DND-41 (cell line): ENCODE data around the gene FBXL14.

Source experiments
- ATAC-seq: fragments of 200-7000 bp; cut with Tn5 transposase; 3 replicates; pipeline ENCODE4 v1.9.1; 2021; ENCODE audit warnings: low read depth; ENCODE audit not compliant: insufficient read depth
- DNase-seq: peaks from one replicate; pipeline ENCODE4 v3.0.0-alpha.2; 2020
- H2AFZ ChIP-seq: 2 replicates; pipeline ENCODE4 v1.6.0; 2012; ENCODE audit warnings: low read depth, low read length
- H3K27ac ChIP-seq: 2 replicates; pipeline ENCODE4 v1.5.1; 2012; ENCODE audit warnings: low read length, inconsistent platforms
- H3K27me3 ChIP-seq: fragments of 200-600 bp; sonication (generic); 2 replicates; pipeline ENCODE4 v1.6.0; 2012; ENCODE audit warnings: low read length, mild to moderate bottlenecking, inconsistent platforms; ENCODE audit not compliant: insufficient read depth, poor library complexity
- H3K36me3 ChIP-seq: 2 replicates; pipeline ENCODE4 v1.5.1; 2012; ENCODE audit warnings: low read length, inconsistent platforms; ENCODE audit not compliant: insufficient read depth
- H3K4me1 ChIP-seq: 2 replicates; pipeline ENCODE4 v1.5.1; 2012; ENCODE audit warnings: mild to moderate bottlenecking, low read length; ENCODE audit not compliant: insufficient read depth
- H3K4me2 ChIP-seq: 2 replicates; pipeline ENCODE4 v1.6.0; 2012; ENCODE audit warnings: mild to moderate bottlenecking, moderate library complexity, low read length, inconsistent platforms; ENCODE audit not compliant: insufficient read depth
- H3K4me3 ChIP-seq, 2 experiments: fragments of 200-600 bp in 1 of 2; shearing (Covaris generic) in 1 of 2; 2 replicates each; pipeline ENCODE4 v1.5.1; 2012 to 2016; ENCODE audit warnings: inconsistent platforms in 2 of 2, low read length in 2 of 2, mild to moderate bottlenecking in 2 of 2, low read depth in 1 of 2, moderate library complexity in 1 of 2
- H3K79me2 ChIP-seq: 2 replicates; pipeline ENCODE4 v1.6.0; 2012; ENCODE audit warnings: low read length, inconsistent platforms; ENCODE audit not compliant: insufficient read depth
- H3K9ac ChIP-seq: 2 replicates; pipeline ENCODE4 v1.6.0; 2012; ENCODE audit warnings: low read depth, mild to moderate bottlenecking, inconsistent platforms, low read length, moderate library complexity
- H3K9me3 ChIP-seq: 2 replicates; pipeline ENCODE4 v1.5.1; 2012; ENCODE audit warnings: low read length, moderate library complexity, mild to moderate bottlenecking, inconsistent platforms; ENCODE audit not compliant: insufficient read depth, severe bottlenecking
- H4K20me1 ChIP-seq: 2 replicates; pipeline ENCODE4 v1.6.0; 2012; ENCODE audit warnings: low read length; ENCODE audit not compliant: insufficient read depth
- EZH2 ChIP-seq: IDR thresholded peaks from 3 replicates; pipeline ENCODE4 v1.6.1; 2012; ENCODE audit warnings: borderline replicate concordance, low read depth, mild to moderate bottlenecking, moderate library complexity, low read length, inconsistent platforms; ENCODE audit not compliant: severe bottlenecking
- TF ChIP-seq, protein P1 (sequence below): IDR thresholded peaks from 2 replicates; pipeline ENCODE4 v1.5.1; 2012; ENCODE audit warnings: borderline replicate concordance, low read length, moderate library complexity, mild to moderate bottlenecking; ENCODE audit not compliant: poor library complexity, severe bottlenecking; ENCODE audit errors: extremely low read depth

Gene FBXL14

GRCh38 chr12:1552171-1552570 is 42.2 kb downstream of the FBXL14 start:
- H3K36me3 ChIP-seq = no peaks in the 10 kb centered on the region
- no peak overlapping the region for H2AFZ ChIP-seq
- no peak for DNase-seq
- H3K4me1 ChIP-seq = no peaks in the 10 kb centered on the region
- TF ChIP-seq, protein P1, sequence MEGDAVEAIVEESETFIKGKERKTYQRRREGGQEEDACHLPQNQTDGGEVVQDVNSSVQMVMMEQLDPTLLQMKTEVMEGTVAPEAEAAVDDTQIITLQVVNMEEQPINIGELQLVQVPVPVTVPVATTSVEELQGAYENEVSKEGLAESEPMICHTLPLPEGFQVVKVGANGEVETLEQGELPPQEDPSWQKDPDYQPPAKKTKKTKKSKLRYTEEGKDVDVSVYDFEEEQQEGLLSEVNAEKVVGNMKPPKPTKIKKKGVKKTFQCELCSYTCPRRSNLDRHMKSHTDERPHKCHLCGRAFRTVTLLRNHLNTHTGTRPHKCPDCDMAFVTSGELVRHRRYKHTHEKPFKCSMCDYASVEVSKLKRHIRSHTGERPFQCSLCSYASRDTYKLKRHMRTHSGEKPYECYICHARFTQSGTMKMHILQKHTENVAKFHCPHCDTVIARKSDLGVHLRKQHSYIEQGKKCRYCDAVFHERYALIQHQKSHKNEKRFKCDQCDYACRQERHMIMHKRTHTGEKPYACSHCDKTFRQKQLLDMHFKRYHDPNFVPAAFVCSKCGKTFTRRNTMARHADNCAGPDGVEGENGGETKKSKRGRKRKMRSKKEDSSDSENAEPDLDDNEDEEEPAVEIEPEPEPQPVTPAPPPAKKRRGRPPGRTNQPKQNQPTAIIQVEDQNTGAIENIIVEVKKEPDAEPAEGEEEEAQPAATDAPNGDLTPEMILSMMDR = no peak
- H4K20me1 ChIP-seq = no peaks in the 10 kb centered on the region
- H3K27ac ChIP-seq = no peak overlapping the region
- no peaks in the 10 kb centered on the region for H3K79me2 ChIP-seq
- no peak overlapping the region for H3K4me3 ChIP-seq
- ATAC-seq = no peak
- H3K9ac ChIP-seq = no peak overlapping the region
- H3K4me2 ChIP-seq = no peak overlapping the region
- H3K27me3 ChIP-seq = no peaks in the 10 kb centered on the region
- no peaks in the 10 kb centered on the region for H3K9me3 ChIP-seq

DNA sequence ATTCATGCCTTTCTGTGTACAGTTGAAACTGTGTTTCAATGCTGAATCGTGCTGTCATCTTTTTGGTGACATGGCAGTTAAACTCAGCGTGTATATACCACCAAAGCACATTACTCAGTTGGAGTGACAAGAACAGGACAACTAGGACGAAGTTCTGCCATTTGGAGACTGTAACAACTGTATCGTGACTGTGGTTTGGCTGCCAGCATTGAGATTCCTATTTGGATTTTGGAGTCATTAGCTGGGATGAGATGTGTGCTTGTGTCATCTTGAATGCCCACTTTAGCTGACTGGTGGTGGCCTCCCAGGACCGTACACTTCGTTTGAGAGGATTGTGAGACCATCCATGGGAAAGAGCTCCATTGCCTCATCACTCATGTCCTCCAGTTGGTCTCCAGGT is 42.9 kb downstream of the FBXL14 start:
- DNase-seq (no peak), ATAC-seq (no peak)
- Histone ChIP-seq H3K27ac (no peak overlapping the region), H3K4me3 (no peak overlapping the region), H3K9me3 (no peaks in the 10 kb centered on the region), H3K27me3 (no peaks in the 10 kb centered on the region), H3K9ac (no peak overlapping the region), H3K36me3 (no peaks in the 10 kb centered on the region), H4K20me1 (peaks cover 2% of the 10 kb centered on the region; the same call in 1 of the 2 replicates), H3K79me2 (no peaks in the 10 kb centered on the region), H3K4me2 (no peak overlapping the region), H3K4me1 (no peaks in the 10 kb centered on the region), H2AFZ (no peak overlapping the region)
- TF ChIP-seq, protein P1 = no peak
- no peak for TF ChIP-seq EZH2

- Histone ChIP-seq H3K27me3 (no peaks in the 10 kb centered on the region), H3K4me1 (no peaks in the 10 kb centered on the region), H3K9me3 (no peaks in the 10 kb centered on the region), H2AFZ (no peak overlapping the region), H4K20me1 (peaks cover 5% of the 10 kb centered on the region; the same call in 1 of the 2 replicates), H3K4me3 (no peak overlapping the region), H3K27ac (no peak overlapping the region), H3K79me2 (no peaks in the 10 kb centered on the region), H3K36me3 (no peaks in the 10 kb centered on the region), H3K4me2 (no peak overlapping the region), H3K9ac (no peak overlapping the region)
- TF ChIP-seq, protein P1 = no peak
- no peak for TF ChIP-seq EZH2
- DNase-seq = no peak
- ATAC-seq = no peak
Measured at GRCh38 chr12:1546931-1547640, 47.3 kb downstream of the FBXL14 start.
